Vagina (tissue), 2 donors: ENCODE measurements around the gene INTS11.

Experiments used
- CTCF ChIP-seq, 3 experiments: fragments of 450-650 bp in 2 of 3; fragments of 200-600 bp in 1 of 3; sonication (generic) in 1 of 3; IDR thresholded peaks; one replicate each; pipeline ENCODE4 v1.5.1; 2017 to 2019; ENCODE audit warnings: antibody characterized with exemption in 3 of 3, mild to moderate bottlenecking in 2 of 3, moderate library complexity in 2 of 3
- POLR2AphosphoS5 ChIP-seq, 2 donors: sonication (generic); formaldehyde crosslinking; IDR thresholded peaks; one replicate each; pipeline ENCODE4 v1.9.0; 2017; ENCODE audit warnings: antibody characterized with exemption in 2 of 2, mild to moderate bottlenecking in 2 of 2, low read depth in 1 of 2; ENCODE audit not compliant: insufficient read depth in 1 of 2

- no peak for TF ChIP-seq CTCF (IDR thresholded peaks at IDR 0.05)
- no peak for TF ChIP-seq POLR2AphosphoS5 (IDR thresholded peaks at IDR 0.05; ENCODE audit: insufficient read depth in 1 of 2, low read depth in 1 of 2)
Measured at GRCh38 chr1:1341549-1342021, 17.1 kb upstream of the INTS11 start.
